Activated CD8-positive, alpha-beta T cell treated with anti-CD3 and anti-CD28 coated beads for 36 hours (primary cell): ENCODE data around the gene ECSCR. TPM values are rescaled to one million over a fixed set of nuclear protein-coding genes. Genes with fewer than 3 reads are reported as not detected.
"Not testable (repeated sequence)": the region's sequence is repeated elsewhere in the genome, so short reads cannot be mapped to it uniquely, and the experiment has no call there.

Source experiments
- ATAC-seq: fragments of 200-7000 bp; cut with Tn5 transposase; one replicate; pipeline ENCODE4 v1.10.0; 2021; ENCODE audit warnings: mild to moderate bottlenecking, moderate library complexity
- CTCF ChIA-PET: fragments of 350-600 bp; sonication (Branson Sonifier 250); formaldehyde crosslinking; loops from one replicate; lab custom pipeline; 2021; ENCODE audit warnings: antibody characterized with exemption; lab: Charles Lee
- POLR2A ChIA-PET: fragments of 350-600 bp; sonication (Branson Sonifier 250); formaldehyde crosslinking; loops from one replicate; lab custom pipeline; 2021; ENCODE audit warnings: antibody characterized with exemption; lab: Charles Lee
- DNase-seq: peaks from one replicate; pipeline ENCODE4 v3.0.0-alpha.2; 2020
- H3K27ac Mint-ChIP-seq: one replicate; pipeline ENCODE4 v1.8.0; 2021; ENCODE audit warnings: mild to moderate bottlenecking, mixed read lengths
- H3K27me3 Mint-ChIP-seq: one replicate; pipeline ENCODE4 v1.8.0; 2021; ENCODE audit warnings: mixed read lengths
- H3K36me3 Mint-ChIP-seq: one replicate; pipeline ENCODE4 v1.8.0; 2021; ENCODE audit warnings: low read depth, mixed read lengths
- H3K4me1 Mint-ChIP-seq: one replicate; pipeline ENCODE4 v1.8.0; 2021; ENCODE audit warnings: low read depth, mixed read lengths
- H3K4me3 Mint-ChIP-seq: one replicate; pipeline ENCODE4 v1.8.0; 2021; ENCODE audit warnings: mild to moderate bottlenecking, moderate library complexity, mixed read lengths
- H3K9me3 Mint-ChIP-seq: one replicate; pipeline ENCODE4 v1.8.0; 2021; ENCODE audit warnings: mixed read lengths
- intact Hi-C: fragments of 100-400 bp; cut with micrococcal nuclease; formaldehyde crosslinking; loops from one replicate; pipeline ENCODE4 v1.10.0; 2022
- total RNA-seq, 2 experiments: library from RNA; stranded (reverse); gene quantifications; one replicate each; pipeline ENCODE4 v1.2.3, GENCODE V29; 2021
- TF ChIP-seq, protein P1 (sequence below): fragments of 200-600 bp; IDR thresholded peaks from one replicate; pipeline ENCODE4 v1.8.0; 2022; ENCODE audit warnings: antibody characterized with exemption, mild to moderate bottlenecking

The ECSCR gene
- total RNA-seq, 2 experiments from 2014 or later, result 0.25 TPM; not detected in 1

DNA sequence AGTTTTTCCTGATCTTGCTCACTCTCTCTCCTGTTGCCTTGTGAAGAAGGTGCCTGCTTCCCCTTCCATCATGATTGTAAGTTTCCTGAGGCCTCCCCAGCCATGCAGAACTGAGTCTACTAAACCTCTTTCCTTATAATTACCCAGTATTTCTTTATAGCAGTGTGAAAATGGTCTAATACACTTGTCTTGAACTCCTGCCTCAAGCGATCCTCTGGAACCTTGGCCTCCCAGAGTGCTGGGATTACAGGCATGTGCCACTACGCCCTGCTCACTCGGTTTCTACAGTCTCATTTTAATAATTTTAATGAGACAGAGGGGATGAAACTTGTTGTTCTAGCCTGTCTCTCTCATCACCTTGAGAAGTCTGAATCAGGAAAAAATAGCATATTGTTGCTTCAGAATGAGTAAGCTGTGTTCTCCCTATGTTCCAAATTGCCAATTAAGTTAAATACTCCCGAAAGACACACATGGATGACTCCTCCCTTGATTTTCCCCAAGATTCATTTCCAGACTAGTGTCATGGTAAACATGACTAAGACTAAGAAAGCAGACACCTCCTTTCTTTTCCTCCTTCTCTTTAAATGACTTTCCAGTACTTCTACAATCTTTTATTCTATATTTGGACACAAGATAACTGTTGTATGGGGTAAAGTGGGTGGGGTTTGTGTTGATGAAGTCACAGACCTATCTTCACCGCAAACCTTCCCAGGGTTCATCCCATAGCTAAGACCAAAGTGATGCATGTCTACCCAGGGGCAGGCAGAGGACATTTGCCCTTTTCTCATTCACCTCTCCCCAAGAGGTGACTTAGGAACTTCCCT, 15.4 kb downstream of the ECSCR start:
- TF ChIP-seq, protein P1, sequence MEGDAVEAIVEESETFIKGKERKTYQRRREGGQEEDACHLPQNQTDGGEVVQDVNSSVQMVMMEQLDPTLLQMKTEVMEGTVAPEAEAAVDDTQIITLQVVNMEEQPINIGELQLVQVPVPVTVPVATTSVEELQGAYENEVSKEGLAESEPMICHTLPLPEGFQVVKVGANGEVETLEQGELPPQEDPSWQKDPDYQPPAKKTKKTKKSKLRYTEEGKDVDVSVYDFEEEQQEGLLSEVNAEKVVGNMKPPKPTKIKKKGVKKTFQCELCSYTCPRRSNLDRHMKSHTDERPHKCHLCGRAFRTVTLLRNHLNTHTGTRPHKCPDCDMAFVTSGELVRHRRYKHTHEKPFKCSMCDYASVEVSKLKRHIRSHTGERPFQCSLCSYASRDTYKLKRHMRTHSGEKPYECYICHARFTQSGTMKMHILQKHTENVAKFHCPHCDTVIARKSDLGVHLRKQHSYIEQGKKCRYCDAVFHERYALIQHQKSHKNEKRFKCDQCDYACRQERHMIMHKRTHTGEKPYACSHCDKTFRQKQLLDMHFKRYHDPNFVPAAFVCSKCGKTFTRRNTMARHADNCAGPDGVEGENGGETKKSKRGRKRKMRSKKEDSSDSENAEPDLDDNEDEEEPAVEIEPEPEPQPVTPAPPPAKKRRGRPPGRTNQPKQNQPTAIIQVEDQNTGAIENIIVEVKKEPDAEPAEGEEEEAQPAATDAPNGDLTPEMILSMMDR, result no peak
- peak overlapping the region; percentile 85 for H3K27ac Mint-ChIP-seq
- H3K4me1 Mint-ChIP-seq, result peaks cover 48% of the 10 kb centered on the region
- ChIA-PET CTCF (interaction anchor here (0.7 to 1.5 kb wide), 6 partner anchors 10 to 65 kb away, joined by 3 to 5 read pairs (median 3); no protein-coding TSS in a partner anchor), POLR2A (interaction anchor here (1.2 to 2.6 kb wide), 9 partner anchors 9 to 34 kb away, joined by 3 to 12 read pairs (median 5); partner anchors contain the start of gene SMIM33)
- no peaks in the 10 kb centered on the region for H3K27me3 Mint-ChIP-seq
- no peak overlapping the region for H3K4me3 Mint-ChIP-seq
- peak; percentile 58 for DNase-seq
- H3K36me3 Mint-ChIP-seq, result no peaks in the 10 kb centered on the region
- intact Hi-C loops, result no loop called here
- H3K9me3 Mint-ChIP-seq, result no peaks in the 10 kb centered on the region
- ATAC-seq, result peak; percentile 72

DNA sequence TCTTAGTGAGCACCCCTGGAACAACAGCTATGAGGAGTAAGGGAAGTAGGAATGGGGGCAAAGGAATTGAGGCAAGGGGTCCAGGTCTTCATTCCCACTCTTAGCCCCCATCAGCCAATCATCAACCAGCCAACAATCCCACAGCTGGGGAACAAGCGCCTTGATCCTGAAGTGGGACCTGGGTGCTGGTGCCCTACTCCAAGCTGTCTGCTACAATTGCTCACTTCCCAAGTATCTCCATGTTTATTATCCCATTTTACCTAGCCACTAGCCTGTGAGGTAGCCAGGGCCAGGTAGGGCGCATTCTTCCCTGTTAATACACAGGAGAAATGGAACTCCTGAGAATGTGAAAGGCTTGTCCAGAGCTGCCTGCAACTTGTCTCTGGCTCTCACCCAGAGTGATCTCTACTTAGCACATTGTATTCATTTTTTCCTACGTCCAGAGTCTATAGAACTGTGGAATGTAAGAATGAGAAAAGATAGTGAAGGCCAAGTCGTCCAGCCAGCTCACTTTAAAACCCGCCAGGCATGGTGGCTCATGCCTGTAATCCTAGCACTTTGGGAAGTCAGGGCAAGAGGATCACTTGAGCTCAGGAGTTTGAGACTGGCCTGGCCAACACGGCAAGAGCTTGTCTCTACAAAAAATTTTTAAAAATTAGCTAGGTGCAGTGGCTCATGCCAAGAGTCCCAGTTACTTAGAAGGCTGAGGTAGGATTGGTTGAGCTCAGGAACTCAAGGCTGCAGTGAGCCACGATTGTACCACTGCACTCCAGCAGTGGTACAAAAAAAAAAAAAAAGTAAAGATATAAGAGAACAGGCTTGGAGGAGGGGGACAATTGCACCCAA, 17.0 kb downstream of the ECSCR start:
- peaks cover 48% of the 10 kb centered on the region for H3K4me1 Mint-ChIP-seq
- no peaks in the 10 kb centered on the region for H3K27me3 Mint-ChIP-seq
- peak overlapping the region; percentile 50 for H3K27ac Mint-ChIP-seq
- ATAC-seq (no peak), DNase-seq (no peak)
- intact Hi-C loops, result no loop called here
- TF ChIP-seq, protein P1, result no peak
- ChIA-PET CTCF (interaction anchor here (0.5 to 1.3 kb wide), 4 partner anchors 9 to 68 kb away, joined by 3 to 4 read pairs (median 4); no protein-coding TSS in a partner anchor), POLR2A (interaction anchor here (0.6 to 4.7 kb wide), 7 partner anchors 9 to 406 kb away, joined by 3 to 26 read pairs (median 4); partner anchors contain the start of gene STING1)
- H3K4me3 Mint-ChIP-seq, result no peak overlapping the region
- no peaks in the 10 kb centered on the region for H3K9me3 Mint-ChIP-seq
- H3K36me3 Mint-ChIP-seq, result no peaks in the 10 kb centered on the region

DNA sequence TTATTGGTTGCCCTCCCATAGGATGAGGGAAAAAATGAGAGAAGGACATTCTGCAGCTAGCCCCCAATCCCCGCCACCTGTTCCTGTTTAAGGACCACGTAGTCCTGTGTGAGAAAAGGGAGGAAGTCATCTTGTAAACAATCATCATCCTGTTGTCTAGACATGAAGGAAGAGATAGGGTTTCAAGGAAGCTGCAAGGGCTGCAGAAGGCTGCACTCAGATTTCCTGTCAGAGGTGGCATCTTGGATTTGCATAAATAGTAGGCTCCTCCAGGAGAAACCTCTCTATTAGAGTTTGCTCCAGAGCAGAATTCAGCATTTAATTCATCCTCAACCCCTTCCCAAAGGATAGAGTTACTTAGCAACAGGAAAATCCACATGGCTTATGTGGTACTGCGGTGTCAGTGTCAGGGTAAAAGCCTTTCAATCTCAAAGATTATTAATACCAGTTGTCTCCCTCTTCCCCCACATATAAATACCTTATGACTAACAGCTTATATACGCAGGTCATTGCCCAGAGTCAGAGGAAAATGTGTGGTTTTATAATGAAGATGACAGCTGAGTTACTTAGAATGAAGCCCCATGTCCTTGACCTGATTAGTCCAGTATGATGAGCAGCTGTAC, 18.6 kb downstream of the ECSCR start:
- intact Hi-C loops, result no loop called here
- Mint-ChIP-seq H3K9me3 (no peaks in the 10 kb centered on the region), H3K4me3 (no peak overlapping the region), H3K4me1 (peaks cover 53% of the 10 kb centered on the region), H3K36me3 (no peaks in the 10 kb centered on the region), H3K27ac (peak overlapping the region; percentile 60), H3K27me3 (no peaks in the 10 kb centered on the region)
- ATAC-seq (peak; percentile 19), DNase-seq (no peak)
- ChIA-PET POLR2A (interaction anchor here (2.2 to 4.7 kb wide), 2 partner anchors 13 to 39 kb away, joined by 7 to 26 read pairs; partner anchors contain the start of gene STING1), CTCF (interaction anchor here (1.3 to 1.6 kb wide), 3 partner anchors 11 to 51 kb away, joined by 3 to 4 read pairs (median 3); no protein-coding TSS in a partner anchor)
- TF ChIP-seq, protein P1, result no peak

DNA sequence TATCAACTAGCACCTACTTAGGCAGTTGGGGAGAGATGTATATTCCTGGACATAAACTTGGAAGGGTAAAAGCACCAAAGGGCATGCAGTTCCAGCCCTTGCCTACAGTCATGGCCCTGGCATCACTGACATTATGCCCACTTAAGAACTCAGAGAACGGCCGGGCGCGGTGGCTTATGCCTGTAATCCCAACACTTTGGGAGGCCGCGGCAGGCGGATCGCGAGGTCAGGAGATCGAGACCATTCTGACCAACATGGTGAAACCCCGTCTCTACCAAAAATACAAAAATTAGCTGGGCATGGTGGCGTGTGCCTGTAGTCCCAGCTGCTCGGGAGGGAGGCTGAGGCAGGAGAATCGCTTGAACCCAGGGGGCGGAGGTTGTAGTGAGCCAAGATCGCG, 22.1 kb downstream of the ECSCR start:
- ATAC-seq, intact Hi-C loops, H3K27ac Mint-ChIP-seq, H3K27me3 Mint-ChIP-seq, H3K9me3 Mint-ChIP-seq, H3K4me3 Mint-ChIP-seq, DNase-seq, H3K36me3 Mint-ChIP-seq: not testable (repeated sequence)
- ChIA-PET POLR2A (interaction anchor here (1.3 kb wide), 1 partner anchor 33 kb away, joined by 5 read pairs; no protein-coding TSS in a partner anchor), CTCF (interaction anchor here (1.5 to 2.7 kb wide), 3 partner anchors 18 to 123 kb away, joined by 3 to 13 read pairs (median 9); no protein-coding TSS in a partner anchor)
- peaks cover 41% of the 10 kb centered on the region for H3K4me1 Mint-ChIP-seq
